ENCODE results near the gene TRAF3.

Gene TRAF3

GRCh38 chr14:102776761-102777710 lies at the start of gene TRAF3:
TRAF3 (plus strand) TSS chr14:102777449; CDS start chr14:102870202, 92,753 bp downstream.
- H3K4me3 ChIP-seq (ENCODE audit: low read depth, low read length, poor library complexity, severe bottlenecking): peak within 1 kb of the TSS; percentile 73
- no peaks in the 10 kb centered on the region for H3F3A ChIP-seq (ENCODE audit: insufficient read depth, low read length)
- no peaks in the 10 kb centered on the region for H3K36me3 ChIP-seq (ENCODE audit: insufficient read depth, low read length)
- H4K20me1 ChIP-seq (ENCODE audit: insufficient read depth, low read length): no peaks in the 10 kb centered on the region
- TF ChIP-seq EZH2 (IDR thresholded peaks at IDR 0.05; ENCODE audit: borderline replicate concordance, low read length) (no peak), CTCF (IDR thresholded peaks at IDR 0.05; ENCODE audit: low read length) (no peak)
- no peak within 1 kb of the TSS for H2AFZ ChIP-seq (ENCODE audit: low read length)
- H3K9me3 ChIP-seq (ENCODE audit: low read length): no peaks in the 10 kb centered on the region
- peak within 1 kb of the TSS; percentile 78 for H3K4me2 ChIP-seq (ENCODE audit: low read length)
- peaks cover 31% of the 10 kb centered on the region for H3K79me2 ChIP-seq (ENCODE audit: insufficient read depth, low read length)
- H3K27ac ChIP-seq (ENCODE audit: low read depth, low read length, poor library complexity, severe bottlenecking): peak within 1 kb of the TSS; percentile 73
- H3K9ac ChIP-seq (ENCODE audit: low read length): peak within 1 kb of the TSS; percentile 78
- H3K4me1 ChIP-seq (ENCODE audit: insufficient read depth, low read length, severe bottlenecking): peaks cover 48% of the 10 kb centered on the region
- no peaks in the 10 kb centered on the region for H3K27me3 ChIP-seq (ENCODE audit: insufficient read depth, low read length)
- no peaks in the 10 kb centered on the region for H3K9me2 ChIP-seq (ENCODE audit: low read depth, low read length)

- H3K4me1 ChIP-seq (ENCODE audit: insufficient read depth, low read length, severe bottlenecking): no peaks in the 10 kb centered on the region
- H3K27ac ChIP-seq (ENCODE audit: low read depth, low read length, poor library complexity, severe bottlenecking): no peak overlapping the region
- TF ChIP-seq EZH2 (IDR thresholded peaks at IDR 0.05; ENCODE audit: borderline replicate concordance, low read length) (no peak), CTCF (IDR thresholded peaks at IDR 0.05; ENCODE audit: low read length) (no peak)
- peaks cover 24% of the 10 kb centered on the region; the same call in 1 of the 2 replicates for H3K36me3 ChIP-seq (ENCODE audit: insufficient read depth, low read length)
- H3K27me3 ChIP-seq (ENCODE audit: insufficient read depth, low read length): no peaks in the 10 kb centered on the region
- no peaks in the 10 kb centered on the region for H3F3A ChIP-seq (ENCODE audit: insufficient read depth, low read length)
- H3K9me3 ChIP-seq (ENCODE audit: low read length): no peaks in the 10 kb centered on the region
- H3K9me2 ChIP-seq (ENCODE audit: low read depth, low read length): no peaks in the 10 kb centered on the region
- no peak overlapping the region for H3K4me2 ChIP-seq (ENCODE audit: low read length)
- H3K4me3 ChIP-seq (ENCODE audit: low read depth, low read length, poor library complexity, severe bottlenecking): no peak overlapping the region
- H3K79me2 ChIP-seq (ENCODE audit: insufficient read depth, low read length): no peaks in the 10 kb centered on the region
- H2AFZ ChIP-seq (ENCODE audit: low read length): no peak overlapping the region
- H4K20me1 ChIP-seq (ENCODE audit: insufficient read depth, low read length): no peaks in the 10 kb centered on the region
- no peak overlapping the region for H3K9ac ChIP-seq (ENCODE audit: low read length)
These were observed 48.7 kb upstream of the TRAF3 start for GRCh38 chr14:102728501-102728900.

- no peaks in the 10 kb centered on the region for H4K20me1 ChIP-seq (ENCODE audit: insufficient read depth, low read length)
- no peak for TF ChIP-seq CTCF (IDR thresholded peaks at IDR 0.05; ENCODE audit: low read length)
- TF ChIP-seq EZH2 (IDR thresholded peaks at IDR 0.05; ENCODE audit: borderline replicate concordance, low read length): no peak
- no peaks in the 10 kb centered on the region for H3K27me3 ChIP-seq (ENCODE audit: insufficient read depth, low read length)
- no peaks in the 10 kb centered on the region for H3K4me1 ChIP-seq (ENCODE audit: insufficient read depth, low read length, severe bottlenecking)
- H2AFZ ChIP-seq (ENCODE audit: low read length): no peak overlapping the region
- H3K4me2 ChIP-seq (ENCODE audit: low read length): no peak overlapping the region
- H3K9ac ChIP-seq (ENCODE audit: low read length): no peak overlapping the region
- no peak overlapping the region for H3K27ac ChIP-seq (ENCODE audit: low read depth, low read length, poor library complexity, severe bottlenecking)
- H3K36me3 ChIP-seq (ENCODE audit: insufficient read depth, low read length): peaks cover 24% of the 10 kb centered on the region; the same call in 1 of the 2 replicates
- H3F3A ChIP-seq (ENCODE audit: insufficient read depth, low read length): no peaks in the 10 kb centered on the region
- no peaks in the 10 kb centered on the region for H3K9me2 ChIP-seq (ENCODE audit: low read depth, low read length)
- no peaks in the 10 kb centered on the region for H3K9me3 ChIP-seq (ENCODE audit: low read length)
- no peaks in the 10 kb centered on the region for H3K79me2 ChIP-seq (ENCODE audit: insufficient read depth, low read length)
- no peak overlapping the region for H3K4me3 ChIP-seq (ENCODE audit: low read depth, low read length, poor library complexity, severe bottlenecking)
These were observed 48.0 kb upstream of the TRAF3 start for GRCh38 chr14:102729268-102729667.

All from OCI-LY1 (cell line).